Panc1 (cell line): ENCODE measurements around the gene WNK2.

ENCODE experiments used
- SIN3A ChIP-seq: IDR thresholded peaks from 2 replicates; pipeline ENCODE4 v1.6.1; 2012; ENCODE audit warnings: low read depth, mild to moderate bottlenecking, low read length, moderate library complexity, borderline replicate concordance; ENCODE audit not compliant: insufficient read depth
- TCF7L2 ChIP-seq: IDR thresholded peaks from 2 replicates; pipeline ENCODE4 v1.6.1; 2011; ENCODE audit warnings: mild to moderate bottlenecking, low read depth, low read length, inconsistent platforms
- TF ChIP-seq, protein P1 (sequence below): fragments of 450-650 bp; IDR thresholded peaks from 2 replicates; pipeline ENCODE4 v1.5.1; 2017; ENCODE audit warnings: mild to moderate bottlenecking

DNA sequence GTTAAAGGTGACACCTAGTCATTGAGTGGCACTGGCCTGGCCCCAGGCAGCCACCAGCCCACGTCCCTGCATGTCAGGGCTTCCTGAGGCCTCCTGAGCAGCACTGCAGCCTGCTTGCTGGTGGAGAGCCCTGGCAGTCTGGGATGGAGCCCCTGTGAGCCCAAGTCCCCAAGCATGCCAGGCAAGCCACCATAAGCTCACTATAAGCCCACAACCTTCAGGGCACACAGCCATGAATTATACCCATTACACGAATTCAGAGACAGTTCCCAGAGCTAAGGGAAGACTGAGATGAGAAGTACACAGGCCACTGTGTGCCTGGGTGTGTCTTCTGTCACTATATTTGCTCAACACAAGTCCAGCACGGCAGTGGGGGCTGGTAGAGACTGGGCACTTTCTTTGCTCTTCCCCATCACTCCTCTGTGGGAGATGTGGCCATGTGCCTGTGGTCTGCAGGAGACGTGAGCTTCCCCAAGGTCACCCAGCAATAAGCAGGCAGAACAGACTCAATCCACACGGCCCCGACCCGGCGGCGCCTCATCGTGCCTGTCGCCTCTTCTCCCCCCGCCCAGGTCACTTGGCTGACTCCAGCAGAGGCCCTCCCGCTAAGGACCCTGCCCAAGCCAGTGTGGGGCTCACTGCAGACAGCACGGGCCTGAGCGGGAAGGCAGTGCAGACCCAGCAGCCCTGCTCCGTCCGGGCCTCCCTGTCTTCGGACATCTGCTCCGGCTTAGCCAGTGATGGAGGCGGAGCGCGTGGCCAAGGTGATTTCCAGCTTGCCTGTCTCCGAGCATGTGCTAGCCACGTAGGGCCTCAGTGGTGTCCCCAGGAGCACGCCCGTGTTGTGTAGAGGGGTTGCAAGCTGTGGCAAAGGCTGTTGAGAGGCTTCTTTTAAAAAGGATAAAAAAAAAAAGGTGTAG lies 114.8 kb downstream of the WNK2 start:
- TF ChIP-seq, protein P1, sequence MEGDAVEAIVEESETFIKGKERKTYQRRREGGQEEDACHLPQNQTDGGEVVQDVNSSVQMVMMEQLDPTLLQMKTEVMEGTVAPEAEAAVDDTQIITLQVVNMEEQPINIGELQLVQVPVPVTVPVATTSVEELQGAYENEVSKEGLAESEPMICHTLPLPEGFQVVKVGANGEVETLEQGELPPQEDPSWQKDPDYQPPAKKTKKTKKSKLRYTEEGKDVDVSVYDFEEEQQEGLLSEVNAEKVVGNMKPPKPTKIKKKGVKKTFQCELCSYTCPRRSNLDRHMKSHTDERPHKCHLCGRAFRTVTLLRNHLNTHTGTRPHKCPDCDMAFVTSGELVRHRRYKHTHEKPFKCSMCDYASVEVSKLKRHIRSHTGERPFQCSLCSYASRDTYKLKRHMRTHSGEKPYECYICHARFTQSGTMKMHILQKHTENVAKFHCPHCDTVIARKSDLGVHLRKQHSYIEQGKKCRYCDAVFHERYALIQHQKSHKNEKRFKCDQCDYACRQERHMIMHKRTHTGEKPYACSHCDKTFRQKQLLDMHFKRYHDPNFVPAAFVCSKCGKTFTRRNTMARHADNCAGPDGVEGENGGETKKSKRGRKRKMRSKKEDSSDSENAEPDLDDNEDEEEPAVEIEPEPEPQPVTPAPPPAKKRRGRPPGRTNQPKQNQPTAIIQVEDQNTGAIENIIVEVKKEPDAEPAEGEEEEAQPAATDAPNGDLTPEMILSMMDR = no peak
- TF ChIP-seq TCF7L2 = no peak
- no peak for TF ChIP-seq SIN3A
